AG09309 (cell line): ENCODE data around the gene IGF2R.

Experiments used
- DNase-seq: peaks from one replicate; pipeline ENCODE4 v3.0.0-alpha.2; 2010; ENCODE audit warnings: low read depth
- H3K4me3 ChIP-seq: 2 replicates; pipeline ENCODE4 v1.5.1; 2011; ENCODE audit warnings: mild to moderate bottlenecking, low read depth, low read length, moderate library complexity; ENCODE audit not compliant: control insufficient read depth
- CTCF ChIP-seq: IDR thresholded peaks from 2 replicates; pipeline ENCODE4 v1.5.1; 2011; ENCODE audit warnings: mild to moderate bottlenecking, low read depth, low read length, inconsistent platforms; ENCODE audit not compliant: insufficient read depth, control insufficient read depth; ENCODE audit errors: missing control alignments

IGF2R gene

DNA sequence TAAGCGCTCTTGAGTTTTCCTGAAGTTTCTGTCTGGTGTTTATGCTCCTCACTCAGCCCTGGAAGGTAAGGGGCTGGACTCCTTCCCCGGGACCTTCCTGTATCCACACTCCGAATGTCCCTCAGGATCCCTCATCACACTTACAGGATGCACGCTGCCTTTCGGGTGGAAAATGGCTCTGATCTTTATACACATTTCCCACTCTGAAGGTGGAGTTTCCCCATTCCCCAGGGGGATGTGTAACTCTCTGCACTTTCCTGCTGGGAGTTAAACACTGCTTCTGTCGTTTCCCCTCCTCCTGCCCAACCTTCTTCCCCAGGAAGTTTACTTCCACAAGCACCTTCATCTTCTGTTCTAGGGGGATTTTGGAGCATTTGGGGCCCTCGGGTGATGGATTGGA is 17.1 kb upstream of the IGF2R start:
- TF ChIP-seq CTCF: no peak
- H3K4me3 ChIP-seq: no peak overlapping the region
- no peak for DNase-seq

DNA sequence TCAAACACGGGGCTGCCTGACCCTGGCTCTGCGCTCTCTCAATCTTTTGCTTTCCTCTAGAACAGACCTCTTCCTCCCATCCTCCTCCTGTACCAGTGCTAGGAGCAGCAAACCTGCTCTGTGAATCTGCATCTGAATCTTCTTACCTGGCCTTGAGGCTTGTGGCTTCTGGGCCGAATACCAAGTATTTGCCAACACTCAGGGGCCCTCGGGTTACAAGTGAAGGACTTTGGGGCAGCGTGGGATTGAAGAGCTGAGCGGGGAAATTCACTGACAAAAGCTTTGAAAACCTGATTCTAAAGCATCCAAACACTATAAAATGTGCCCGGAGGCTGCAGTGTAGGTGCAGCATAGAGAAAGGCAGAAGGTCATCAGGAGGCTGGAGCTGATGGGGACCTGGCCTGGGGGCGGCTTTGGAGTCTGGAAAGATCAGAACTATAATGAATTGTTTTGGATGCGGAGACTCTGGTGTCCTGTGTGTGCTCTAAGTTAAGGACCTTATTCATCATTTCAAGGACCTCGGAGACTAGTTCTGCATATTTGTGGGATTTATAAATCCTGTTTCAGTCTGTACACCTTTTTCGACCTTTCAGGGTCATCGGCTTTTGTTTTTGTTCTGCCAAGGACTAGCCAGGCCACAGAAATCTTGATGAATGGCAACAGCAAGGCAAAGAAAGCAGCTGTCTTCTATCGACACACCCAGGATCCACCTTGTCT is 16.4 kb upstream of the IGF2R start:
- no peak for DNase-seq
- no peak overlapping the region for H3K4me3 ChIP-seq
- no peak for TF ChIP-seq CTCF

DNA sequence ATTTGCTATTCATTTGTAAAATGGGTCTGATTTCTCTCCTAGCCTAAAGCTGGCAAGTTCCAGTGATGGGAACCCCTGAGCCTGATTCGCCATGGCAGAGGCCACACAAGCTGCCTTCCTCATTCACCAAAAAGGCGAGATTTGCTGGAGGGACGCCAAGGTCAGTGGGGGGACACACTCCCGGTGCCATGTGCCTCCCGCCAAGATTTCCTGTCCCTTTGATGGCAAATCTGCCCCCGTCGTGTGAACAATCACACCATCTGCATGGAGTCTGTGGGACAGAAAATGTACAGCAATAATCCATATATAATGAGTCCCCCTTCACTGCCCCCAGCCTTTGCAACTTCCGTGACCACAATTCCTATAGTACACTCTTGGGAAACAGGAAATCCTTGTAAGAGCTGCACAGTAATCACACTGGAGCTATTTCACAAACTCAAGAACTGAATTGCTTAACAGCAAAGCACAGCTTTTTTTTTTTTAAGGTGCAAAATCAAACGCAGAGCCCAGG is 15.7 kb upstream of the IGF2R start:
- no peak overlapping the region for H3K4me3 ChIP-seq
- no peak for TF ChIP-seq CTCF
- peak; percentile 68 for DNase-seq

DNA sequence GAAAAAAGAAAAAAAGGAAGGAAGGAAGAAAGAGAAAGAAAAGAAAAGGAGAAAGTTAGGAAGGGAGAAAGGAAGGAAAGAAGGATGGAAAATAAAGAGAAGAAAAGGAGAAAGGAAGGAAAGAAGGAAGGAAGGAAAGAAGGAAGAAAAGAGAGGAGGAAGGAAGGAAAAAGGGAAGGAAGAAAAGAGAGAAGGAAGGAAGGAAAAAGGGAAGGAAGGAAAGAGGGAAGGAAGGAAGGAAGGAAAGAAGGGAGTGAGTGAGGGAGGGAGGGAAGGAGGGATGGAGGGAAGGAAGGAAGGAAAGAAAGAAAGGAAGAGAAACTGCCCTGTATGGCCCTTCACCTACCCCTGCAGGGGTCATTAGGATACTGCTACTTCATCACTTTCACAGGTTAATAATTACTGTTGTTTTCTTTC is 12.9 kb upstream of the IGF2R start:
- no peak for TF ChIP-seq CTCF
- no peak overlapping the region for H3K4me3 ChIP-seq
- DNase-seq: no peak

- no peak for TF ChIP-seq CTCF
- no peak overlapping the region for H3K4me3 ChIP-seq
- no peak for DNase-seq
Observed at GRCh38 chr6:159957071-159957673, 11.7 kb upstream of the IGF2R start.

- DNase-seq: no peak
- TF ChIP-seq CTCF: no peak
- no peak overlapping the region for H3K4me3 ChIP-seq
Observed at GRCh38 chr6:159959165-159959975, 9.5 kb upstream of the IGF2R start.
